NK-92 (cell line): ENCODE results near the gene DTNBP1.

Experiments
- DNase-seq: peaks from one replicate; lab custom pipeline; 2025; ENCODE audit not compliant: unreplicated experiment; lab: John Stamatoyannopoulos, UW

The DTNBP1 gene

GRCh38 chr6:15626878-15627674 lies 35.8 kb downstream of the DTNBP1 start:
- no peak for DNase-seq

GRCh38 chr6:15626160-15626559 lies 36.7 kb downstream of the DTNBP1 start:
- no peak for DNase-seq

- no peak for DNase-seq
These were observed 39.3 kb downstream of the DTNBP1 start for GRCh38 chr6:15623276-15624116.

- no peak for DNase-seq
These were observed 40.6 kb downstream of the DTNBP1 start for GRCh38 chr6:15622045-15622740.

- no peak for DNase-seq
These were observed 41.4 kb downstream of the DTNBP1 start for GRCh38 chr6:15621203-15622044.

GRCh38 chr6:15620611-15621010 lies 42.2 kb downstream of the DTNBP1 start:
- DNase-seq: no peak

- no peak for DNase-seq
These were observed 43.5 kb downstream of the DTNBP1 start for GRCh38 chr6:15619330-15619729.

- no peak for DNase-seq
These were observed 44.1 kb downstream of the DTNBP1 start for GRCh38 chr6:15618685-15619084.

- no peak for DNase-seq
These were observed 46.6 kb downstream of the DTNBP1 start for GRCh38 chr6:15616261-15616660.

- no peak for DNase-seq
These were observed 47.0 kb downstream of the DTNBP1 start for GRCh38 chr6:15615802-15616201.

GRCh38 chr6:15614277-15614676 lies 48.6 kb downstream of the DTNBP1 start:
- DNase-seq: no peak

- DNase-seq: no peak
These were observed 54.4 kb downstream of the DTNBP1 start for GRCh38 chr6:15608396-15608795.

GRCh38 chr6:15607603-15608002 lies 55.2 kb downstream of the DTNBP1 start:
- no peak for DNase-seq

GRCh38 chr6:15606347-15606746 lies 56.5 kb downstream of the DTNBP1 start:
- no peak for DNase-seq

GRCh38 chr6:15604843-15605242 lies 58.0 kb downstream of the DTNBP1 start:
- DNase-seq: no peak

GRCh38 chr6:15602154-15602553 lies 60.7 kb downstream of the DTNBP1 start:
- DNase-seq: no peak

- no peak for DNase-seq
These were observed 64.5 kb downstream of the DTNBP1 start for GRCh38 chr6:15598273-15598798.

- no peak for DNase-seq
These were observed 66.5 kb downstream of the DTNBP1 start for GRCh38 chr6:15596186-15596896.

- DNase-seq: no peak
These were observed 67.2 kb downstream of the DTNBP1 start for GRCh38 chr6:15595461-15596173.
